Measurements from ENCODE around the gene NRIP1.

NRIP1 gene

GRCh38 chr21:14998784-14999183 lies 66.0 kb downstream of the NRIP1 start:
- no peak for TF ChIP-seq CTCF (IDR thresholded peaks at IDR 0.05; ENCODE audit: insufficient read depth, low read length, poor library complexity, severe bottlenecking)

DNA sequence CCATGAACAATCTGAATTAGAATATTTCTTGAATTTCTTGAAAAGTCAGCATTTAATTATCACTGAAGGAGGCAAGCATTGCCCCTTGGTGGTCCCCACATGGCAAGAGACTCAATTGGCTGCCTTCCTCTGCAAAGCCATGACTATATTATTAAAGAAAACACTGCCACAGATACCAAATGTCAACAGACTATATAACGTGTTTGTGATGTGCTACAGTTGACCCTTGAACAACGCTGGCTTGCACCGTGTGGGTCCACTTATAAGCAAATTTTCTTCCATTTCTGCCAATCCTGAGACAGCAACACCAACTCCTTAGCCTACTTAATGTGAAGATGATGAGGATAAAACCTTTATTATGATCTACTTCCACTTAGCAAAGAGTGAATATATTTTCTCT lies 66.5 kb downstream of the NRIP1 start:
- Histone ChIP-seq H3K36me3 (ENCODE audit: control insufficient read depth, insufficient read depth, low read length) (no peaks in the 10 kb centered on the region), H3K27me3 (replicated peaks; ENCODE audit: control insufficient read depth, insufficient read depth, low read length) (no peaks in the 10 kb centered on the region), H3K4me3 (replicated peaks; ENCODE audit: low read depth, low read length) (no peak overlapping the region)
- no peak for TF ChIP-seq CTCF (IDR thresholded peaks at IDR 0.05; ENCODE audit: insufficient read depth, low read length, poor library complexity, severe bottlenecking)
- no peak for DNase-seq (ENCODE audit: extremely low read depth, insufficient read length)

More at GRCh38 chr21:14998784-14999183, 66.0 kb downstream of the NRIP1 start:
- no peak for DNase-seq (ENCODE audit: extremely low read depth, insufficient read length)
- no peak overlapping the region for H3K4me3 ChIP-seq (replicated peaks; ENCODE audit: low read depth, low read length)
- H3K27me3 ChIP-seq (replicated peaks; ENCODE audit: control insufficient read depth, insufficient read depth, low read length): no peaks in the 10 kb centered on the region
- no peaks in the 10 kb centered on the region for H3K36me3 ChIP-seq (ENCODE audit: control insufficient read depth, insufficient read depth, low read length)

- H3K4me3 ChIP-seq (replicated peaks; ENCODE audit: low read depth, low read length): no peak overlapping the region
- no peak for TF ChIP-seq CTCF (IDR thresholded peaks at IDR 0.05; ENCODE audit: insufficient read depth, low read length, poor library complexity, severe bottlenecking)
- no peaks in the 10 kb centered on the region for H3K36me3 ChIP-seq (ENCODE audit: control insufficient read depth, insufficient read depth, low read length)
- DNase-seq (ENCODE audit: extremely low read depth, insufficient read length): no peak
- no peaks in the 10 kb centered on the region for H3K27me3 ChIP-seq (replicated peaks; ENCODE audit: control insufficient read depth, insufficient read depth, low read length)
Measured at GRCh38 chr21:14995695-14996490, 68.9 kb downstream of the NRIP1 start.

- H3K4me3 ChIP-seq (replicated peaks; ENCODE audit: low read depth, low read length): no peak overlapping the region
- DNase-seq (ENCODE audit: extremely low read depth, insufficient read length): no peak
- H3K27me3 ChIP-seq (replicated peaks; ENCODE audit: control insufficient read depth, insufficient read depth, low read length): no peaks in the 10 kb centered on the region
- TF ChIP-seq CTCF (IDR thresholded peaks at IDR 0.05; ENCODE audit: insufficient read depth, low read length, poor library complexity, severe bottlenecking): no peak
- H3K36me3 ChIP-seq (ENCODE audit: control insufficient read depth, insufficient read depth, low read length): no peaks in the 10 kb centered on the region
Measured at GRCh38 chr21:14995226-14995625, 69.6 kb downstream of the NRIP1 start.

GRCh38 chr21:14993115-14993514 lies 71.7 kb downstream of the NRIP1 start:
- Histone ChIP-seq H3K4me3 (replicated peaks; ENCODE audit: low read depth, low read length) (no peak overlapping the region), H3K27me3 (replicated peaks; ENCODE audit: control insufficient read depth, insufficient read depth, low read length) (no peaks in the 10 kb centered on the region), H3K36me3 (ENCODE audit: control insufficient read depth, insufficient read depth, low read length) (no peaks in the 10 kb centered on the region)
- DNase-seq (ENCODE audit: extremely low read depth, insufficient read length): no peak
- no peak for TF ChIP-seq CTCF (IDR thresholded peaks at IDR 0.05; ENCODE audit: insufficient read depth, low read length, poor library complexity, severe bottlenecking)
